Tibial nerve (tissue), 4 donors: ENCODE results near the gene MYO1D.

Experiments
- CTCF ChIP-seq, 5 experiments: fragments of 200-600 bp in 3 of 5; fragments of 450-650 bp in 2 of 5; sonication (generic) in 3 of 5; IDR thresholded peaks; one replicate each; pipeline ENCODE4 v1.5.1; 2016 to 2019; ENCODE audit warnings: antibody characterized with exemption in 5 of 5, mild to moderate bottlenecking in 3 of 5, moderate library complexity in 2 of 5
- EP300 ChIP-seq, 2 donors: sonication (generic); formaldehyde crosslinking; IDR thresholded peaks; one replicate each; pipeline ENCODE4 v1.6.1; 2017; ENCODE audit warnings: antibody characterized with exemption in 2 of 2, mild to moderate bottlenecking in 1 of 2
- POLR2A ChIP-seq, 2 donors: fragments of 450-650 bp; IDR thresholded peaks; one replicate each; pipeline ENCODE4 v1.6.1; 2017; ENCODE audit warnings: antibody characterized with exemption in 2 of 2, mild to moderate bottlenecking in 2 of 2, moderate library complexity in 2 of 2

- TF ChIP-seq POLR2A (IDR thresholded peaks at IDR 0.05) = no peak
- TF ChIP-seq CTCF (IDR thresholded peaks at IDR 0.05) = no peak
- TF ChIP-seq EP300 (IDR thresholded peaks at IDR 0.05) = no peak
These were observed 184.7 kb downstream of the MYO1D start for GRCh38 chr17:32692179-32692578.
